Measurements from ENCODE around the gene PHC2.

- TF ChIP-seq POLR2A (IDR thresholded peaks at IDR 0.05) (no peak), CTCF (IDR thresholded peaks at IDR 0.05) (no peak)
Measured at GRCh38 chr1:33381977-33382376, 48.9 kb downstream of the PHC2 start.
